Body of pancreas (tissue), 4 donors: Measurements from ENCODE around the gene ARHGAP42. TPM values are rescaled to one million over a fixed set of nuclear protein-coding genes. Genes with fewer than 3 reads are reported as not detected.

Experiments used
- ATAC-seq: fragments of 150-250 bp; one replicate; pipeline ENCODE4 v1.9.1; 2016
- DNase-seq, 4 donors: peaks; one replicate each; pipeline ENCODE4 v3.0.0-alpha.2; 2019
- H3K27ac ChIP-seq, 4 donors: fragments of 200-600 bp; sonication (generic); 1 replicate in 3 of 4; 2 replicates in 1 of 4; pipeline versions ENCODE4 v1.5.1 to v1.6.1; 2016 to 2019; ENCODE audit warnings: mild to moderate bottlenecking in 1 of 4, mixed read lengths in 1 of 4, moderate library complexity in 1 of 4
- H3K27me3 ChIP-seq, 2 donors: fragments of 200-600 bp; sonication (generic); one replicate each; pipeline ENCODE4 v1.6.0; 2016; ENCODE audit warnings: mild to moderate bottlenecking in 1 of 2
- H3K36me3 ChIP-seq, 2 donors: fragments of 200-600 bp; sonication (generic); replicated peaks in 1 of 2; 2 replicates each; pipeline ENCODE4 v1.5.1; 2016; ENCODE audit warnings: low read depth in 2 of 2; ENCODE audit not compliant: insufficient read depth in 1 of 2
- H3K4me1 ChIP-seq: fragments of 200-600 bp; sonication (generic); one replicate; pipeline ENCODE4 v1.6.0; 2016
- H3K4me3 ChIP-seq, 2 donors: fragments of 200-600 bp; sonication (generic); 1 replicate in 1 of 2; 2 replicates in 1 of 2; pipeline ENCODE4 v1.5.1; 2016 to 2019
- H3K9me3 ChIP-seq, 3 donors: fragments of 200-600 bp; sonication (generic); 1 replicate in 2 of 3; 2 replicates in 1 of 3; pipeline ENCODE4 v1.5.1; 2016
- POLR2A ChIP-seq, 3 donors: fragments of 450-650 bp; IDR thresholded peaks; one replicate each; pipeline ENCODE4 v1.6.1; 2016; ENCODE audit warnings: antibody characterized with exemption in 3 of 3, mild to moderate bottlenecking in 2 of 3
- WGBS, 2 donors: methylation state at CpG; one replicate each; pipeline ENCODE4 v1.1.5; 2017; 5-methylcytosine and 5-hydroxymethylcytosine counted together
- intact Hi-C: fragments of 100-400 bp; cut with DNase I; formaldehyde crosslinking; loops from one replicate; pipeline ENCODE4 v1.15.1; 2023
- total RNA-seq, 2 donors: library from RNA; depleted of rRNA; stranded (reverse); fragments of >200 nt; gene quantifications; one replicate each; pipeline ENCODE4 v1.1.0, GENCODE V29; 2016
- TF ChIP-seq, protein P1 (sequence below), 7 experiments: fragments of 450-650 bp in 4 of 7; fragments of 200-600 bp in 3 of 7; sonication (generic) in 3 of 7; IDR thresholded peaks; one replicate each; pipeline ENCODE4 v1.5.1; 2016 to 2019; ENCODE audit warnings: antibody characterized with exemption in 7 of 7

Gene ARHGAP42
- total RNA-seq, 2 donors from 2014 or later = 3.6 to 4.7 TPM

DNA sequence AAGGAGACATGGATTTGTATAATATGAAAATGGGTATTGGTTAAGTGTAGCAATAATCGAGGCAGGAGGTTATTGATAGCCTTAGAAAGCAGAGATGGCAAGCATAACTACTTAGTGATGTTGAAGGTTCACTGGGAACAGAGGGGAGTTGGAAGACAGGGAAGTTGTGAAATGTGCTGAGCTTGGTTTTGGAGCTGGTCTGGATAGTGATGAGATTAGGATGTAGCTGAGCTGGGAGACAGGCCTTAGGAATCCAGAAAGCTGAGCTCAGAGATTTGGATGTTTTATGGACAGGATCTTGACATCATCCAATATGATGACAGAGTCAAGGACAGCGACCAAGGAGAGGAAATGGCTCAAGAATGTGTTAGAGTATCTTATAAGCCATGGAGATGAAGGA, 113.1 kb downstream of the ARHGAP42 start:
- 68 to 69% methylated on average over 2 of the region's 2 CpGs for WGBS, 2 donors
- Histone ChIP-seq H3K36me3 (no peaks in the 10 kb centered on the region), H3K9me3 (no peaks in the 10 kb centered on the region), H3K4me1 (no peaks in the 10 kb centered on the region), H3K4me3 (no peak overlapping the region), H3K27me3 (no peaks in the 10 kb centered on the region), H3K27ac (no peak overlapping the region)
- ATAC-seq (no peak), DNase-seq (no peak)
- TF ChIP-seq, protein P1, sequence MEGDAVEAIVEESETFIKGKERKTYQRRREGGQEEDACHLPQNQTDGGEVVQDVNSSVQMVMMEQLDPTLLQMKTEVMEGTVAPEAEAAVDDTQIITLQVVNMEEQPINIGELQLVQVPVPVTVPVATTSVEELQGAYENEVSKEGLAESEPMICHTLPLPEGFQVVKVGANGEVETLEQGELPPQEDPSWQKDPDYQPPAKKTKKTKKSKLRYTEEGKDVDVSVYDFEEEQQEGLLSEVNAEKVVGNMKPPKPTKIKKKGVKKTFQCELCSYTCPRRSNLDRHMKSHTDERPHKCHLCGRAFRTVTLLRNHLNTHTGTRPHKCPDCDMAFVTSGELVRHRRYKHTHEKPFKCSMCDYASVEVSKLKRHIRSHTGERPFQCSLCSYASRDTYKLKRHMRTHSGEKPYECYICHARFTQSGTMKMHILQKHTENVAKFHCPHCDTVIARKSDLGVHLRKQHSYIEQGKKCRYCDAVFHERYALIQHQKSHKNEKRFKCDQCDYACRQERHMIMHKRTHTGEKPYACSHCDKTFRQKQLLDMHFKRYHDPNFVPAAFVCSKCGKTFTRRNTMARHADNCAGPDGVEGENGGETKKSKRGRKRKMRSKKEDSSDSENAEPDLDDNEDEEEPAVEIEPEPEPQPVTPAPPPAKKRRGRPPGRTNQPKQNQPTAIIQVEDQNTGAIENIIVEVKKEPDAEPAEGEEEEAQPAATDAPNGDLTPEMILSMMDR (IDR thresholded peaks at IDR 0.05) = no peak
- TF ChIP-seq POLR2A (IDR thresholded peaks at IDR 0.05) = no peak
- intact Hi-C loops = no loop called here

DNA sequence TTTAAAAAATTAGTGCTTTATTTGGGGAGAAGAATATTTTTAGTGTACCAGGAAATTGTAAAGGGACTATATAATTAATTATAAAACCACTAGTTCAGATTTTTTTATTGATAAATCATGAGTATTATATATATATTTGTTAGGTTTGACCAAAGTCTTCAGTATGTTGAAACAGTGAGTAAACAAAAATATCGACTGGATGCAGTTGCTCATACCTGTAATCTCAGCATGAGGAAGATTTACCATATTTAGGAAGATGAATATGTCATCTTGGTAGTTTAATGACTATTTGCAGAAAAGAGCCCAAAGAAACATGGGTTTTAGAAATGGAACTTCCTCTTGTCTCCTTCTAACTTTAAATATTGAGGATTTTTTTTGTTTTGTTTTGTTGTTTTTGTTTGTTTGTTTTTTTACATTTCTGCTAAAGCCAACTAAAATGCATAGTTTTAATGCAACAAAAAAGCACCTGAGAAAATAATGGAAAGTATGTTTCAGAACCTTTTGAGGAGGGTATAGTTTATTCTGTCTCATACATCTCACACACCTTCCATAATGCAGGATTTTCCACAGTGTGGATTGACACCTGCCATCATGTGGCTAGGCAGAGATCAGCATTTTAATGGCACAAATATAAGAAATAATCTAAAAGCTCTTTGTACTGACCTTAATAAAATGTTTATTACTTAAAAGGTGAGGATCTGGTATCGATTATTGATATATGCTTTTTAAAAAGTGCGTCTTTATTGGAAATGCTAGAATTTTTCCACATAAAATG, 114.3 kb downstream of the ARHGAP42 start:
- Histone ChIP-seq H3K4me1 (no peaks in the 10 kb centered on the region), H3K36me3 (no peaks in the 10 kb centered on the region), H3K4me3 (no peak overlapping the region), H3K27ac (no peak overlapping the region), H3K27me3 (no peaks in the 10 kb centered on the region), H3K9me3 (no peaks in the 10 kb centered on the region)
- whole genome bisulfite sequencing, 2 donors = 71 to 80% methylated on average over 3 of the region's 3 CpGs
- DNase-seq (no peak), ATAC-seq (no peak)
- TF ChIP-seq, protein P1 (IDR thresholded peaks at IDR 0.05) = no peak
- no peak for TF ChIP-seq POLR2A (IDR thresholded peaks at IDR 0.05)
- intact Hi-C loops = no loop called here

DNA sequence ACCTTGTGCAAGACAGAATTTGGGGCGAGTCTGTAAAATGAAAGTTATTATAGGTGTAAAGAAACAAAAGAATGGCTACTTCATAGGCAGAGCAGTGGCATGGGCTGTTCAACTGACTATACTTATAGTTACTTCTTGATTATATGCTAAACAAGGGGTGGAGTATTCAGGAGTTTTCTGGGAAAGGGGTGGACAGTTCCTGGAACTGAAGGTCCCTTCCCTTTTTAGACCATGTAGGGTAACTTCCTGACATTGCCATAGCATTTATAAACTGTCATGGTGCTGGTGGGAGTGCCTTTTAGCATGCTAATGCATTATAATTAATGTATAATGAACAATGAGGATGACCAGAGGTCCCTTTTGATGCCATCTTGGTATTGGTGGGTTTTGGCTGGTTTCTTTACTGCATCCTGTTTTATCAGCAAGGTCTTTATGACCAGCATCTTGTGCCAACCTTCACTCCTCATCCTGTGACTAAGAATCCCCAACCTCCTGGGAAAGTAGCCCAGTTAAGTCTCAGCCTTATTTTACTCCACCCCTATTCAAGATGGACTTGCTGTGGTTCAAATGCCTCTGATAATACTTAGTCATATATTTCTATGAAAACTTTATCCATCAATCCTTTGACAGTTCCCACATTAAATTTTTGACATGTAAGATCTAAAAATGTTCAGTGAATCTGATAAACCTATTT, 118.6 kb downstream of the ARHGAP42 start:
- intact Hi-C loops = no loop called here
- 82 to 83% methylated on average over 1 of the region's 1 CpG for WGBS, 2 donors
- no peak for DNase-seq
- Histone ChIP-seq H3K9me3 (no peaks in the 10 kb centered on the region), H3K4me1 (no peaks in the 10 kb centered on the region), H3K4me3 (no peak overlapping the region), H3K36me3 (no peaks in the 10 kb centered on the region), H3K27me3 (no peaks in the 10 kb centered on the region), H3K27ac (no peak overlapping the region)
- no peak for TF ChIP-seq POLR2A (IDR thresholded peaks at IDR 0.05)
- TF ChIP-seq, protein P1 (IDR thresholded peaks at IDR 0.05) = no peak
- ATAC-seq = no peak

DNA sequence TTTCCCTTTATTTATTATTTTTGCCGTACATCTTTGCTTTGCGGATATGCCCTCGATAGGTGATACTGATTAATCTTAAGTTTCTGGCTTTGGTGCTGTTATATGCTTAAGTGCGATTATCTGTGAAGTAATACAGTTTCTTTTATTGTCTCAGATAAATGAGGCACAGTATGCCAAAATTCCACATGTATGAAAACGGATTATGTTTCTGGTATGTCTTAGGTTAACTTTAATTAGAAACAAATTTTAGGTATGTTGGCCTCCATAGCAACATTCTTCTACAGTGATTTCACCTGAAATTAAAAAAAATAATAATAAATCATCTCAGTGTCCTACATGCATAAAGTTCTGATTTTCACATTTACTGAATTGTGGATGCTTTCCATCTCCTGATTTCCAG, 119.2 kb downstream of the ARHGAP42 start:
- WGBS, 2 donors = 84 to 86% methylated on average over 5 of the region's 5 CpGs

More for the DNA sequence above, 119.2 kb downstream of the ARHGAP42 start:
- ATAC-seq = no peak
- no peaks in the 10 kb centered on the region for H3K27me3 ChIP-seq
- no peak overlapping the region for H3K27ac ChIP-seq
- no peak overlapping the region for H3K4me3 ChIP-seq
- H3K36me3 ChIP-seq = no peaks in the 10 kb centered on the region
- no peak for DNase-seq
- H3K9me3 ChIP-seq = no peaks in the 10 kb centered on the region
- TF ChIP-seq, protein P1 (IDR thresholded peaks at IDR 0.05) = no peak
- no peak for TF ChIP-seq POLR2A (IDR thresholded peaks at IDR 0.05)
- no peaks in the 10 kb centered on the region for H3K4me1 ChIP-seq
- intact Hi-C loops = no loop called here
